CD4-positive, alpha-beta T cell treated with Interleukin-4 for 4 hours (primary cell): ENCODE measurements around the gene CASZ1.

Experiments
- DNase-seq: peaks from one replicate; pipeline ENCODE4 v3.0.0-alpha.2; 2020

CASZ1 gene

GRCh38 chr1:10722803-10723202 is 73.6 kb downstream of the CASZ1 start:
- no peak for DNase-seq

GRCh38 chr1:10721381-10722321 is 74.8 kb downstream of the CASZ1 start:
- no peak for DNase-seq

GRCh38 chr1:10720635-10721034 is 75.8 kb downstream of the CASZ1 start:
- no peak for DNase-seq

- DNase-seq, result no peak
Observed at GRCh38 chr1:10718083-10718415, 78.4 kb downstream of the CASZ1 start.

GRCh38 chr1:10717296-10718082 is 79.0 kb downstream of the CASZ1 start:
- DNase-seq, result no peak

GRCh38 chr1:10716840-10717239 is 79.6 kb downstream of the CASZ1 start:
- DNase-seq, result no peak

GRCh38 chr1:10714337-10715114 is 81.9 kb downstream of the CASZ1 start:
- no peak for DNase-seq

- DNase-seq, result no peak
Observed at GRCh38 chr1:10713614-10714013, 82.8 kb downstream of the CASZ1 start.

- no peak for DNase-seq
Observed at GRCh38 chr1:10712568-10713362, 83.7 kb downstream of the CASZ1 start.

- DNase-seq, result no peak
Observed at GRCh38 chr1:10710489-10710888, 86.0 kb downstream of the CASZ1 start.

- DNase-seq, result no peak
Observed at GRCh38 chr1:10709646-10710045, 86.8 kb downstream of the CASZ1 start.

GRCh38 chr1:10709165-10709564 is 87.3 kb downstream of the CASZ1 start:
- DNase-seq, result no peak

GRCh38 chr1:10708757-10709156 is 87.7 kb downstream of the CASZ1 start:
- no peak for DNase-seq

GRCh38 chr1:10707208-10707607 is 89.2 kb downstream of the CASZ1 start:
- DNase-seq, result no peak

GRCh38 chr1:10706376-10706913 is 90.0 kb downstream of the CASZ1 start:
- no peak for DNase-seq

GRCh38 chr1:10705953-10706352 is 90.5 kb downstream of the CASZ1 start:
- no peak for DNase-seq

GRCh38 chr1:10704368-10704882 is 92.0 kb downstream of the CASZ1 start:
- DNase-seq, result no peak

- no peak for DNase-seq
Observed at GRCh38 chr1:10703702-10704101, 92.7 kb downstream of the CASZ1 start.

GRCh38 chr1:10701145-10701544 is 95.3 kb downstream of the CASZ1 start:
- no peak for DNase-seq

- no peak for DNase-seq
Observed at GRCh38 chr1:10699470-10699835, 97.0 kb downstream of the CASZ1 start.

GRCh38 chr1:10698726-10699469 is 97.5 kb downstream of the CASZ1 start:
- no peak for DNase-seq
